HepG2 (cell line): ENCODE results near the gene LHB. TPM values are rescaled to one million over a fixed set of nuclear protein-coding genes. Genes with fewer than 3 reads are reported as not detected.

ENCODE experiments used
- CBX5 ChIP-seq: sonication (generic); formaldehyde crosslinking; IDR thresholded peaks from 2 replicates; pipeline ENCODE4 v1.4.0; 2020; ENCODE audit warnings: missing genetic modification reagents, borderline replicate concordance
- ELF3 ChIP-seq: IDR thresholded peaks from 2 replicates; pipeline ENCODE4 v1.6.1; 2016; ENCODE audit warnings: missing genetic modification reagents, missing compliant biosample characterization
- MIXL1 ChIP-seq: IDR thresholded peaks from 2 replicates; pipeline ENCODE4 v1.6.1; 2016
- NR0B2 ChIP-seq: sonication (generic); formaldehyde crosslinking; IDR thresholded peaks from 2 replicates; pipeline ENCODE4 v1.4.0; 2020; ENCODE audit warnings: mild to moderate bottlenecking, missing genetic modification reagents
- NRL ChIP-seq: sonication (generic); formaldehyde crosslinking; IDR thresholded peaks from 2 replicates; pipeline ENCODE4 v1.5.0; 2020; ENCODE audit warnings: missing genetic modification reagents, mild to moderate bottlenecking, moderate library complexity, borderline replicate concordance
- REST ChIP-seq, 2 experiments: IDR thresholded peaks; 2 replicates each; pipeline ENCODE4 v1.6.1; 2011 to 2012; ENCODE audit warnings: low read length in 2 of 2, borderline replicate concordance in 1 of 2, low read depth in 1 of 2, mild to moderate bottlenecking in 1 of 2, moderate library complexity in 1 of 2
- TERF1 ChIP-seq: sonication (generic); formaldehyde crosslinking; IDR thresholded peaks from 2 replicates; pipeline ENCODE4 v1.8.0; 2022; ENCODE audit warnings: mild to moderate bottlenecking, missing genetic modification reagents, moderate library complexity
- USF2 ChIP-seq, 2 experiments: sonication (generic) in 1 of 2; formaldehyde crosslinking in 1 of 2; IDR thresholded peaks; 2 replicates each; pipeline versions ENCODE4 v1.5.1 to v1.6.1; 2011 to 2020; ENCODE audit warnings: borderline replicate concordance in 1 of 2, low read depth in 1 of 2, low read length in 1 of 2, mild to moderate bottlenecking in 1 of 2, missing genetic modification reagents in 1 of 2, moderate library complexity in 1 of 2
- ZNF407 ChIP-seq: sonication (generic); formaldehyde crosslinking; IDR thresholded peaks from one replicate; pipeline ENCODE4 v1.5.1; 2020; ENCODE audit warnings: mild to moderate bottlenecking, missing genetic modification reagents; ENCODE audit errors: not compliant biosample characterization
- polyA plus RNA-seq, 8 experiments: library from polyadenylated mRNA; depleted of rRNA in 3 of 8; stranded (reverse) in 7 of 8; unstranded in 1 of 8; fragments of >200 nt; fragmentation: Illumina TruSeq in 4 of 8; extraction: Trizol in 4 of 8; gene quantifications; 2 replicates each; pipeline versions ENCODE4 v1.2.1 to v1.2.3, GENCODE V29; 2011 to 2016; ENCODE audit warnings: low read depth in 4 of 8, missing spikeins in 1 of 8, mixed read lengths in 1 of 8; ENCODE audit not compliant: insufficient read depth in 1 of 8
- total RNA-seq, 5 experiments: library from RNA; depleted of rRNA; stranded (reverse); fragments of >200 nt; fragmentation: Illumina TruSeq; extraction: Trizol; gene quantifications; 2 replicates each; pipeline ENCODE4 v1.2.3, GENCODE V29; 2016; ENCODE audit warnings: low read depth in 1 of 5

Gene LHB
- total and polyA plus RNA-seq, 2 of the 13 experiments (the other 11 are each of a cell fraction or from before 2014, with no cell fraction given): not detected

- TF ChIP-seq NR0B2 (CRISPR knock-in tag): 0 out of 2 replicates have a peak, but pooled peaks have one; percentile 14
- TF ChIP-seq REST (IDR thresholded peaks at IDR 0.05; ENCODE audit: borderline replicate concordance in 1 of 2, low read depth in 1 of 2, low read length in 2 of 2): no peak; a peak in 1 of 4 replicates
- 0 out of 2 replicates have a peak, but pooled peaks have one; percentile 9 for TF ChIP-seq MIXL1 (CRISPR knock-in tag)
- TF ChIP-seq ZNF407: peak; percentile 29
- TF ChIP-seq ELF3 (CRISPR knock-in tag): peak; percentile 23; the same call in 1 of the 2 replicates
- TF ChIP-seq NRL (CRISPR knock-in tag): 0 out of 2 replicates have a peak, but pooled peaks have one; percentile 57
- TF ChIP-seq TERF1 (CRISPR knock-in tag): peak; percentile 67; the same call in 1 of the 2 replicates
- peak; percentile 76; the same call in 1 of the 2 replicates for TF ChIP-seq CBX5 (CRISPR knock-in tag)
- TF ChIP-seq USF2 (IDR thresholded peaks at IDR 0.05; ENCODE audit: low read depth, low read length): peak; percentile 59; the same call in 1 of the 2 replicates
- peak; percentile 73; the same call in 1 of the 2 replicates for TF ChIP-seq USF2 (CRISPR knock-in tag; IDR thresholded peaks at IDR 0.05; ENCODE audit: borderline replicate concordance)
Measured at GRCh38 chr19:48967346-48968178, 49.3 kb downstream of the LHB start (continued).
